Activated CD4-positive, alpha-beta T cell treated with anti-CD3 and anti-CD28 coated beads, Interleukin-2, amount 50 U/mL, for 24 hours (primary cell): Measurements from ENCODE around the gene NSD2.

Experiments used
- DNase-seq, 2 donors: peaks; one replicate each; pipeline ENCODE4 v3.0.0-alpha.2; 2020; ENCODE audit warnings: low read depth in 1 of 2, low spot score in 1 of 2

The NSD2 gene

DNA sequence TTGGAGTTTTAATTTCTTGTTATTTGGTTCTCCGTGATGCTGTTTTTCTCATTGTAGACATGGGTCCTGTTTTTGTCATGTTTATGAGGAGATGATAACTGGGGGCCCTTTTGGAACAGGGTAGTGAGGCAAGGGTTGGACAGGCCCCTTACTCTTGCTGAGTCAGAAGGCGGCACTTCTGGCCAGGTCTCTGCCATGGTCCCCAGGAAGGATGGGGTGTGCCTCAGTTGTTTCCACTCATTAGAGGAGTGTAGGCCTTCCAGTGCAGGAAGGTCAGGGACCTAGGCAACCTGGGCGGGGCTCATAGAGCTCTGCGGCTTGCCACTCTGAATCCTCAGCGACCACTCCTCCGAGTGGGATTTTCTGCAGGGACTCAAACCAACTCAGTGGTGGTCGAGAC, 69.4 kb downstream of the NSD2 start:
- DNase-seq, result no peak

GRCh38 chr4:1943928-1944327, 72.7 kb downstream of the NSD2 start:
- DNase-seq, result no peak

GRCh38 chr4:1945124-1945895, 74.1 kb downstream of the NSD2 start:
- no peak for DNase-seq

GRCh38 chr4:1945912-1946311, 74.7 kb downstream of the NSD2 start:
- DNase-seq, result no peak

DNA sequence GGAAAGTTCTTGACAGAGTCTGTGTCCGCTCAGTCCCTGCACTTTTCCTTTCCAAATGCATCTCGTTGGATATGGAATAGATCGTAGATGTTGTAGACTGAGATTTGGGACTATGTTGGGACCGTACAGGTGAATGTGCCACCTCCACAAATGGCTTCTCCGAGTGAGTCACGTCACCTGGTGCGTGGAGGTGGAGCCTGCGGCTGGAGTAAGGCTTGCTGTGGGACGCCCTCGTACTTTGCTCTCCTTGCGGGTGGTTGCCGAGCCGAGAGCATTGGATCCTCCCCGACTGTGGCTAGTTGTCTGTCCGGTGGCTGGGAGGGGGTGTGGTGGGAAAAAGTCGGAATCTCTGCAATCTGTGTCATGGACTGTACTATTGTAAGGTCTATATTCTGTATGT, 77.0 kb downstream of the NSD2 start:
- DNase-seq, result no peak

DNA sequence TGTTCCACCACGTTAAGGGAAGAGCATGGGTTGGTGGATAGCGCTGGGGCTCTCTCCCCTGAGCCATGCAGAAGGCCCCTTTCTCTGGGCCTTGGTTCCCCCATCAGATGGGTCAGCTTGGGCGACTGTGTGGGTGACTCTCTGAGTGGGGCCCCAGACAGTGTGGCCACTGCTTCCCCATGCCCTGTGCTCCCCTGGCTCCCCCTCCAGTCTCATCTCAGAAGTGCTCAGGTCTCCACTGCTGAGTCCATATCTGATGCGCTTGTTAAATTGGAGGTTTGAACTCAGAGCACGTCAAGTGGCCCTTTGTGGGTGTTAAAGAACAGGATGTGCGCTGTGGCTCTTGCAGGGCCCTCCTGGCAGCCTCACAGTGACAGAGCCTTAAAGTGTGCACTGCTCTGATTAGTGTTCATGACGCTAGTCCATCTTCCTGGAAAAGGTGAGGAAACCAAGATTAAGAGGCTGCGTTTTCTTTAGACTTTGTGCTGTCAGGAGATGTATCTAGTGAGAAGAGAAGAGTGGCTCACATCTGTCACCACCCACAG, 77.8 kb downstream of the NSD2 start:
- DNase-seq, result no peak

DNA sequence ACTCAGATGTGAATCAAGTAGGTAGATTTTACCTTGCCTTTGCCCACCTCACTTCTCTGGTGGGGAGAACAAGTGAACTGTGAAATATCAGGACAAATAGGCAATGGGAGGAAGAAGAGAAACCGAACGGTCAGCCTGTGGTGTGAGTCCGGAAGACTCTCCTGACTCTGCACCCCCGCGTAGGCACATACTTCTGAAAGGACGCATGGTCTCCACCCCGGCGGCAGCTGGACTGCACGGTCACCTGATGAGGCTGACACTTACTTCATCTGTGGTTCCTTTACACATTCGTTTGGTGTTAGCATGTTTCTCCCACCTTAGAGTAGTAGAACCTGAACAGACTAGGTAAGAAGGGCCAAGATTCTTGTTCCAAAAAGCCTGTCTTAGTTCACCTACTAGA, 79.2 kb downstream of the NSD2 start:
- no peak for DNase-seq

DNA sequence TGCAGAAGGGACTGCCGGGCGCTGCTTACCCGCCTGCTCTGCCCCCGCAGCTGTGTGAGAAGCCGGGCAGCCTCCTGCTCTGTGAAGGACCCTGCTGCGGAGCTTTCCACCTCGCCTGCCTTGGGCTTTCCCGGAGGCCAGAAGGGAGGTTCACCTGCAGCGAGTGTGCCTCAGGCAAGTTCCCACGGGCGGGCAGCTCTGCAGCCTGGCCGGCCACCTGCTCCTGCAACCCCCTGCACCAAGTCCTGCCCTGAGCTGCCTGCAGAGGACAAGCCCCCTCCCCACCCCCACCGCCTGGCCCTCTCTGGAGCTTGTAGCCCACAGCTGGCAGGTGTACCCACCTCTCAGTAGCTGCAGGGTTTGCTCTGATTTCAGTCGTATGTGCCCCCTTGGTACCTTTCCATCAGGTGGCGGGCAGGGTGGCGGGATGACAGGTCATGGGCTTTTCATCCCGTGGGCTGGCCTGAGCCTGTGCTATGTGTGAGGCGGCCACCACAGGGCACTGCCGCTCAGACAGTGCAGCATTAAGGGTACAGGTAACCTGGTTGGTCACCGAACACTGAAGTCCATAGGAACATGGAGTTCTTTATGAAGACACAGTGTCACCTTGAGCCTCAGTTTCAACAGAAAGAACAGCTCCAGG, 81.0 kb downstream of the NSD2 start:
- no peak for DNase-seq

DNA sequence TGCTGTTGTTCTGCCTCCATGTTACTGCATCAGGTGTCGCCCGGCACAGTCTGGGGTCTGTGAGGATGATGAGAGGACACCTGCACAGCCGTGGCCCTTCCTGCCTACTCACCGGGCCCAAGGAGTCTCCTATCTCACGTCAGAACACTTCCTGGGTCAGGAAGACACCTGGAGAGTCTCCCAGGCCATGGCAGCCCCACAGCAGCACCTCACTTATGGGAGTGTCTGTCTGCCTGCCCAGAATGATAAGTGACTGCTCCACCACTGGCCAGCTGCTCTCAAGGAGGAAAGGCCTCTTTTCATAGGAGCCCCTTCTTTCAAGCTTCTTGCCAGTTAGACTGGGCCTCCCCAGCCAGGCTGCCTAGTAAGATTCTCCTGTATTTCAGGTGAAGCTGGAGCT, 81.5 kb downstream of the NSD2 start:
- no peak for DNase-seq

DNA sequence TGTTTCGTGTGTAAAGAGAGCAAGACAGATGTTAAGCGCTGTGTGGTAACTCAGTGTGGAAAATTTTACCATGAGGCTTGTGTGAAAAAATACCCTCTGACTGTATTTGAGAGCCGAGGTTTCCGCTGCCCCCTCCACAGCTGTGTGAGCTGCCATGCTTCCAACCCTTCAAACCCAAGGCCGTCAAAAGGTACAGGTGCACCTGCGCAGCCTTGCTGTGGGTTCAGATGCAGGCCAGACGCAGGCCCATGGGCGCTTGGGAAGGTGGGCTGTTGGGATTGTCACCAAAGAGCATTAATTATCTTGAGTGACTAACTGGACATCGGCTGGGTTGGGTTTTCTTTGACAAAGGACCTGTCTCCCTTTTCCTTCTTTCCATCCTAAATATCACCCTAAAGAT, 82.1 kb downstream of the NSD2 start:
- no peak for DNase-seq

DNA sequence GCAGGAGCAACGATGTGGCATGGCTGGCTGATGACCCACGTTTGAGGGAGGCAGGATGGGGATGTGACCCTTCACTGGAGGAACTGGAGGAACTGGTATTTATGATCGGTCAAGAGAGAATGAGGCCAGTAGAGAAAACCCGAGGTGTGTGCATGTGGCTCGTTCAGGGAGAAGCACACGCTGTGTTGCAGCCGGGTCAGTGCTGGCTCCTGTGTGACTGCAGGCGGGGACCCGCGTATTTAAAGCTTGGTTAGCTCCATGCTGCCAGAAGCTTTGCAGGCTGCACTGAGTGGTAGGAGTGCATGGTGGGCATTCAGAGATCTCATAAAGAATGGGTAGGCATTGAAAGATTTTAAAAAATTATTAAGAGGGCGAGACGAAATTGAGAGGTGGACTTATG, 85.4 kb downstream of the NSD2 start:
- DNase-seq, result no peak

DNA sequence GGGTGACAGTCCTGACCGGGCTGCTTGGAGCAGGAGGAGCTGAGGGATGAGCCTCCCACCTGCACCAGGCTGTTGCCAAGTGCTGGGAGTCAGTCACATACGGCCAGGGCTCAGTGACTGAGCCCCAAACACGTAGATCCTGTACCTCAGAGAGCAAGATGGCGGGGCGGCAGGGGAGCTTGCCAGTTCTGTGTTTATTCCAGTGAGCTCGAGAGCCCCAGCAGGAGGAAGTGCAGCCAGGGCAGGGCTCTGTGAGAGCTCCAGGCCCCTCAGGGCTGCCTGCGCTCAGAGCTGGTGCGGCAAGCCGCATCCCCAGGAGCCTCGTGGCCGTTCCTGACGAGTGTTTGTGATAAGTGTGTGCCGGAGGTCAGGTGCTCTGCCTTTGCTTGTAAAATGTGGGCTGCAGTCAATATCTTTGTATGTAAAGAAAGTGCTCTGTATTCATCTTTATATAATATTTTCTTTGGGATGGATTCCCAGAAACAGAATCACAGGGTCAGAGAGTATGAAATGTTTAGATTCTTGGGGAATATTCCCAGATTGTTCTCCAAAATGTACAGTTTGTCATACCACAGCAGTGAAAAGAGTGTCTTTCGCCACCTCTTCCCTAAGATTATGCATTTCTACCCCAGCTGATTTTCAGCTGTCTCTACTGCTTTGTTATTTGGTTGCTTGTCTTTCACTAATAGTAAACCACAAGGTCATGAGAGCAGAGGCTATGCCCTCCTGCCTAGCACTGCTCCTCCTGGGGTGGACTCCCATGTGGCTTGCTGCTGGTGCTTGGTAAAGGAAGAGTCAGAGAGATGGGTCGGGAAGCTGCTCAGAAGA, 87.3 kb downstream of the NSD2 start:
- DNase-seq, result no peak

- DNase-seq, result no peak
These were observed 87.9 kb downstream of the NSD2 start for GRCh38 chr4:1959104-1959384.

DNA sequence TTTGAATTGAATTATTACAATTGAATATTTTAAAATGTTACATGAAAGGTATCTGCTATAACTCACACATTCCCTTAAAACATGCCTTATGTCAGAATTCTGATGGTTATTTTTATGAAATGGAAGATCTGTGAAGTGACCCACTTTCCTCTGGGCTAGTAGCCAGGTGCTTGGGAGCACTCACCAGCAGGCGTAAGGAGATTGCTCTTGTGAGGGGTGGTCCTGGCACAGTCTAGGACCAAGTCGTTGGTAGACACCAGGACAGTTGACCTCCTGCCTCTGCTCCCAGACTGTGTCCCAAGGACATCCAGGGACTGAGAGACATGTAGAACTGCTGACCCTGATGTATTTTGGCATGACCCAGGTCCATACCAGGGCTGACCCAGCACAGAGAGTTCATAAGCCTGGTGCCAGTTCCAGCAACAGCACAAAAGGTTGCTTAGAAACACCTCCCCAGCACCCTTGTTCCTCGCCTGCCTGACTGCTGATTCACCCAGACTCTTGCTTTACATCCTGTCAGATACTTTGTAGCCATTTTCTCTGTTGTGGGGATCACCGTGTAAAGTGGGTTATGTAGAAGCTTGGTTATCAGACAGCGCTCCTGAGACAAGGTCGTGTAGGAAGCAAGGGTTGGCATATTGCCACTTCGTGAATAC, 89.1 kb downstream of the NSD2 start:
- DNase-seq, result no peak

- DNase-seq, result no peak
These were observed 89.8 kb downstream of the NSD2 start for GRCh38 chr4:1961038-1961437.

DNA sequence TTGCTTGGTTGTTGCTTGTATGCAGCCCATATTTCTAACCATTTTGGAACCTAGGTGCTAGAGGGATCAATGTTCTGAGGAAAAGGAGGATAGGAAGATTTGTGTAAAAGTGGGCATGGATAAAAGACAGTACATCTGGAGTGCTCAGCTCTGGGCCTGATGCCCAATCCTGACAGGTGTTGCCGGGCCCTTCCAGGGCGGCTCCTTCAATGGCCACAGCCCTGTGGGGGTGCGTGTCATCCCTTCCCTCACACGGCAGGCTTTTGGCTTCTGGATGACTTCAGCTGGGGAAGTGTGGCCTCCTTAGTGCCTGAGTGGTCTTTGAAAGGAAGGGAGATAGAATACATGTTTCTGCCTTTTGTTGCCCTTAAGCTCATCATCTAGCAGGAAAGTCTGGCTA, 90.4 kb downstream of the NSD2 start:
- DNase-seq, result no peak

GRCh38 chr4:1962980-1963379, 91.8 kb downstream of the NSD2 start:
- no peak for DNase-seq

GRCh38 chr4:1964443-1964842, 93.2 kb downstream of the NSD2 start:
- DNase-seq, result no peak

DNA sequence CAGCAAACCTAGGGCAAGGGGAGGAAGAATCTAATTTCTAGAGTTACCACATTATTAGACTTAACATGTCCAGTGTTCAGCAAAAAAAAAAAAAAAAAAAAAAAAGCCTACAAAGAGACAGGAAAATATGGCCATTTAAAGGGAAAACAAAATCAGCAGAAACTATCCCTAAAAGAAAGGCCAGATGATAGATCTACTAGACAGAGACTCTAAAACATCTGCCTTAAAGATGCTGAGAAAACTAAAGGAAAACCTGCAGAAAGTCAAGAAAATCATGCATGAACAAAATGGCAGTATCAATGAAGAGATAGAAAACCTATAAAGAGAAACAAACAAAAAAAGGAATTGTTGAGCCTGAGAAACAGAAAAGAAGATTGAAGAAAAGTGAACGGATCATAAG, 93.8 kb downstream of the NSD2 start:
- no peak for DNase-seq

- no peak for DNase-seq
These were observed 96.4 kb downstream of the NSD2 start for GRCh38 chr4:1967512-1968149.

DNA sequence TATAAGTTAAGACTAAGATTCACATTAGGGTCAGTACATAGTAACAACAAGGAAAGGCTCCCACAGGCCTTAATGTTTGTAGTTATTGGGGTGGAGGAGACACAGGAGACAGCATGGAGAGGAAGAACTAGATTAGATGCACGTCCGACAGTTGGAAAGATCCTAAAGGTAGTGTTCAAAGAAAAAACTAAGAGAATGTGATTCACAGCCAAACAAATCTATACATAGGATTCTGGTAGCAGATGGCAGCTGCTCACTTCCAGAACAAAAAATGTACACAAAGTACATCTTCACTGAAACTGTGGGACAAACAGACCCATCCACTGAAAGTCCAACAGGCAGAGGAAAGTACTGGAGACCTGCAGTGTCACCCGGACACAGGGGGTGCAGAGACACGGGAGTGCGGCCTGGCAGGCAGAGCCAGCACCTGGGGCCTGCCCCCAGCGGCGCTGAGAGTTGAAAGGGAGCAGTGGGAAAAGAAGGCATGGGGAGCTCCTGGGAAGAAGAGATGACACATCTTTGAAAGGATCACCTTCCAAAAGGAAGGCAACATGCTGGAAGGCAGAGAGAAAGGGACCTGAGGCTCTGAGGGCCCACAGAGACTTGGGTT, 97.6 kb downstream of the NSD2 start:
- DNase-seq, result no peak
